ENCODE measurements around the gene SPRR2A. TPM values are rescaled to one million over a fixed set of nuclear protein-coding genes. Genes with fewer than 3 reads are reported as not detected.

Gene SPRR2A
- total RNA-seq, 1 experiment from 2014 or later = not detected

DNA sequence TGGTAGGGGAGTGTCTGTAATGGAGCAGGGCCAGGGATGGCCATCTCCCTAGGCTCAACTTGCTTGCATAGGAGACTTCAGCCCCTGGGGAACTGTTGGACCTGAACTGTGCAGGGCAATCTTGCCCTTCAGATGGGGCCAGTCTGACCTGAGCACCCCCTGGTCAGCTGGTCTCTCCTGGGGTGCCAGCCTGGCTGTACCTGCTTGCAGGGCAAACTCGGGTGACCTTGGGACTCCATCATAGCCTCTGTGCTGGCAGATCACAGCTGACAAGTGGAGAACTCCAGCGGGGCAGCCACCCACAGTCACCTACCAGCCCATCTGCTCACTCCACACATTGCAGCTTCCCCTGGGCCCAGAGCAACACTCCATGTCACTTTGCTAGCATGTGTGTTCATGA is 8.1 kb downstream of the SPRR2A start:
- DNase-seq = no peak
- H3K4me3 Mint-ChIP-seq (ENCODE audit: low read depth, unreplicated experiment) = no peak overlapping the region
- intact Hi-C loops (cut with micrococcal nuclease; ENCODE audit: unreplicated experiment) = no loop called here
- peaks cover 14% of the 10 kb centered on the region for H3K27me3 Mint-ChIP-seq (ENCODE audit: unreplicated experiment)
- no peaks in the 10 kb centered on the region for H3K4me1 Mint-ChIP-seq (ENCODE audit: low read depth, unreplicated experiment)
- no peaks in the 10 kb centered on the region for H3K36me3 Mint-ChIP-seq (ENCODE audit: insufficient read depth, unreplicated experiment)
- TF ChIP-seq, protein P1, sequence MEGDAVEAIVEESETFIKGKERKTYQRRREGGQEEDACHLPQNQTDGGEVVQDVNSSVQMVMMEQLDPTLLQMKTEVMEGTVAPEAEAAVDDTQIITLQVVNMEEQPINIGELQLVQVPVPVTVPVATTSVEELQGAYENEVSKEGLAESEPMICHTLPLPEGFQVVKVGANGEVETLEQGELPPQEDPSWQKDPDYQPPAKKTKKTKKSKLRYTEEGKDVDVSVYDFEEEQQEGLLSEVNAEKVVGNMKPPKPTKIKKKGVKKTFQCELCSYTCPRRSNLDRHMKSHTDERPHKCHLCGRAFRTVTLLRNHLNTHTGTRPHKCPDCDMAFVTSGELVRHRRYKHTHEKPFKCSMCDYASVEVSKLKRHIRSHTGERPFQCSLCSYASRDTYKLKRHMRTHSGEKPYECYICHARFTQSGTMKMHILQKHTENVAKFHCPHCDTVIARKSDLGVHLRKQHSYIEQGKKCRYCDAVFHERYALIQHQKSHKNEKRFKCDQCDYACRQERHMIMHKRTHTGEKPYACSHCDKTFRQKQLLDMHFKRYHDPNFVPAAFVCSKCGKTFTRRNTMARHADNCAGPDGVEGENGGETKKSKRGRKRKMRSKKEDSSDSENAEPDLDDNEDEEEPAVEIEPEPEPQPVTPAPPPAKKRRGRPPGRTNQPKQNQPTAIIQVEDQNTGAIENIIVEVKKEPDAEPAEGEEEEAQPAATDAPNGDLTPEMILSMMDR (IDR thresholded peaks at IDR 0.05; ENCODE audit: unreplicated experiment) = no peak
- CTCF ChIA-PET = no interaction called here
- H3K27ac Mint-ChIP-seq (ENCODE audit: unreplicated experiment) = no peak overlapping the region
- peaks cover 5% of the 10 kb centered on the region for H3K9me3 Mint-ChIP-seq (ENCODE audit: low read depth, unreplicated experiment)
- BruUV-seq (replicated peaks) = no TSS peak

DNA sequence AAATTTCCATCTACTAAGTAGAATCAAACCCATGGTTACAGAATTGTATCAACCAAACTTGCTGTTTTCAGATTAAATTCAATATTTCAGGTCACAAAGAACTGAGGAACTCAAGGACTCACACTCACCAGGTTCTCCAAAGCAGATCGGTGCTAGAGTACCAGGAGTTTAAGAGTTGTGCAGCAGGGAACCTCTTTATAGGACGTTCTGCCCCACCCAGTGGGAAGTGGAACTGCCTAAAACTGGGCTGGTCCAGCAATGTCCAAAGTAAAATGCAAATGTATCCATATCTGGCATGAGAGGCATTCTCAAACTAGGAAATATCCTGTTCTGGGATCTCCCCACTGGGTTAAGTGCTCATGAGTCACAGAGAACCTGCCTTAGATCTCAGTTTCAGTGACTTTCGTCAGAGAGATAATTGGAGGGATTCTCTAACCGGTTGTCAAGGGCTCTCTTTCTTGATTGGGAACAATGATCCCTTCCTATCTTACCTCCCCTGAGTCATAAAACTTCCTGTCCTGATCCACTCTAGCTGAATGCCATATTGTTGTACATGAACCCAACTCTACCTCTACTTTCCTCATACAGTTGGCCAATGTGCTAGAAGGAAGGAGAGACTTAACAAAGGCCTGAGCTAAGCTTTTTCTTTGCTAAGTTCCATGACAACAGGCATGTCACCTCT is 16.2 kb downstream of the SPRR2A start, which contains the start of gene SPRR2D:
SPRR2D (minus strand) TSS at position 171 of the 682 bp plus-strand sequence. CDS start 774 bp downstream, outside the sequence.
- intact Hi-C loops (cut with micrococcal nuclease; ENCODE audit: unreplicated experiment) = no loop called here
- TF ChIP-seq, protein P1 (IDR thresholded peaks at IDR 0.05; ENCODE audit: unreplicated experiment) = no peak
- no peaks in the 10 kb centered on the region for H3K9me3 Mint-ChIP-seq (ENCODE audit: low read depth, unreplicated experiment)
- CTCF ChIA-PET = no interaction called here
- no peaks in the 10 kb centered on the region for H3K27me3 Mint-ChIP-seq (ENCODE audit: unreplicated experiment)
- H3K4me3 Mint-ChIP-seq (ENCODE audit: low read depth, unreplicated experiment) = no peak within 1 kb of the TSS
- no peak within 1 kb of the TSS for H3K27ac Mint-ChIP-seq (ENCODE audit: unreplicated experiment)
- H3K36me3 Mint-ChIP-seq (ENCODE audit: insufficient read depth, unreplicated experiment) = no peaks in the 10 kb centered on the region
- DNase-seq = no peak
- BruUV-seq (replicated peaks) = no TSS peak
- H3K4me1 Mint-ChIP-seq (ENCODE audit: low read depth, unreplicated experiment) = peaks cover 9% of the 10 kb centered on the region

DNA sequence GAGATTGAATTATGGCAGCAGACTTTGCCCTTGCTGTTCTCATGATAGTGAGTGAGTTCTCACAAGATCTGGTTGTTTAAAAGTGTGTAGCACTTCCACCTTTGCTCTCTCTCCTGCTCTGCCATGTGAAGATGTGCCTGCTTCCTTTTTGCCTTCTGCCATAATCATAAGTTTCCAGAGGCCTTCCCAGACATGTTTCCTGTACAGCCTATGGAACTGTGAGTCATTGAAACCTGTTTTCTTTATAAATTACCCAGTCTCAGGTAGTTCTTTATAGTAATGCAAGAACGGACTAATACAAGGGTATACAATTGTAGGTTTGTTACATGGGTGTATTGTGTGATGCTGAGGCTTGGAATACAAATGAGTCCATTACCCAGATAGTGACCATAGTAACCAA is 22.1 kb downstream of the SPRR2A start:
- no peaks in the 10 kb centered on the region for H3K27me3 Mint-ChIP-seq (ENCODE audit: unreplicated experiment)
- TF ChIP-seq, protein P1 (IDR thresholded peaks at IDR 0.05; ENCODE audit: unreplicated experiment) = no peak
- no peak overlapping the region for H3K4me3 Mint-ChIP-seq (ENCODE audit: low read depth, unreplicated experiment)
- H3K9me3 Mint-ChIP-seq (ENCODE audit: low read depth, unreplicated experiment) = no peaks in the 10 kb centered on the region
- CTCF ChIA-PET = no interaction called here
- H3K4me1 Mint-ChIP-seq (ENCODE audit: low read depth, unreplicated experiment) = peaks cover 25% of the 10 kb centered on the region
- no peak overlapping the region for H3K27ac Mint-ChIP-seq (ENCODE audit: unreplicated experiment)
- no TSS peak for BruUV-seq (replicated peaks)
- H3K36me3 Mint-ChIP-seq (ENCODE audit: insufficient read depth, unreplicated experiment) = no peaks in the 10 kb centered on the region
- DNase-seq = no peak
- intact Hi-C loops (cut with micrococcal nuclease; ENCODE audit: unreplicated experiment) = loop anchor here (10.0 kb wide), 1 partner anchor 380 kb away; no protein-coding TSS in a partner anchor

DNA sequence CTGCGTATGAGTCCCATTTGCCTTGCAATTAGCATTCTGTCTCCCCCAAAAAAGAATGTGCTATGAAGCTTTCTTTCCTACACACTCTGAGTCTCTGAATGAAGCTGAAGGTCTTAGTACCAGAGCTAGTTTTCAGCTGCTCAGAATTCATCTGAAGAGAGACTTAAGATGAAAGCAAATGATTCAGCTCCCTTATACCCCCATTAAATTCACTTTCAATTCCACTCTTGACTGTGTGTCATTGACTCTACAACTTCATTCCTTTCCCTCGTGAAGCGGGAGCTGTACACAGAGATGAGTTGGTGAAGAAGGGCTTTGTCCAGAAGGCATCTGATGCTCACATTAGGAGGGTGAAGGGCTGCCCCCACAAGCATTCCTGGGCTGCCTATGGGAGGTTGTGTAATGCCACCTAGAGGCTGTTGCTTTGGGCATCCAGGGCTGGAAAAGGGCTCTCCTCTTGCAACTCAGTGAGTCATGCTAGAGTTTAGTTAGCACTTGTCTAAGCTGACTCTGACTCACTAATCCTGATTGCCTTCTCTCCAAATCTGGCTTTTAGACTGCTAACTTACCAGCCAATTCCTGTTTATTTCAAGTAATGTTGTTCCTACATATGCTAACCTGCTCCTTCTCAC is 24.5 kb downstream of the SPRR2A start:
- CTCF ChIA-PET = interaction anchor here (0.6 to 2.4 kb wide), 15 partner anchors 11 to 162 kb away, joined by 3 to 20 read pairs (median 4); partner anchors contain the start of gene IVL
- TF ChIP-seq, protein P1 (IDR thresholded peaks at IDR 0.05; ENCODE audit: unreplicated experiment) = peak; percentile 67
- Mint-ChIP-seq H3K27me3 (ENCODE audit: unreplicated experiment) (no peaks in the 10 kb centered on the region), H3K4me3 (ENCODE audit: low read depth, unreplicated experiment) (no peak overlapping the region), H3K27ac (ENCODE audit: unreplicated experiment) (peak overlapping the region; percentile 53), H3K9me3 (ENCODE audit: low read depth, unreplicated experiment) (no peaks in the 10 kb centered on the region), H3K4me1 (ENCODE audit: low read depth, unreplicated experiment) (peaks cover 25% of the 10 kb centered on the region), H3K36me3 (ENCODE audit: insufficient read depth, unreplicated experiment) (no peaks in the 10 kb centered on the region)
- no TSS peak for BruUV-seq (replicated peaks)
- intact Hi-C loops (cut with micrococcal nuclease; ENCODE audit: unreplicated experiment) = loop anchor here (1.0 to 10.0 kb wide), 5 partner anchors 35 to 378 kb away; no protein-coding TSS in a partner anchor
- peak; percentile 80 for DNase-seq

Data from Calu3 (cell line).